Lung (tissue), 12 donors: ENCODE results near the gene SAP30BP. TPM values are rescaled to one million over a fixed set of nuclear protein-coding genes. Genes with fewer than 3 reads are reported as not detected.

ENCODE experiments used
- ATAC-seq: fragments of 200-7000 bp; cut with Tn5 transposase; one replicate; pipeline ENCODE4 v1.9.1; 2020; ENCODE audit warnings: moderate number of reproducible peaks; ENCODE audit not compliant: insufficient read depth, low FRiP score
- DNase-seq, 3 donors: peaks; one replicate each; pipeline ENCODE4 v3.0.0-alpha.2; 2013 to 2017
- H3K27ac ChIP-seq, 2 donors: one replicate each; pipeline ENCODE4 v1.5.1; 2013; ENCODE audit warnings: mild to moderate bottlenecking in 2 of 2, moderate library complexity in 2 of 2, control low read depth in 1 of 2, inconsistent platforms in 1 of 2, low read depth in 1 of 2, low read length in 1 of 2
- H3K27me3 ChIP-seq, 3 donors: one replicate each; pipeline ENCODE4 v1.5.1; 2013; ENCODE audit warnings: low read length in 2 of 3; ENCODE audit not compliant: control insufficient read depth in 3 of 3, insufficient read depth in 3 of 3
- H3K36me3 ChIP-seq, 4 donors: one replicate each; pipeline ENCODE4 v1.5.1; 2013; ENCODE audit warnings: low read length in 4 of 4, mild to moderate bottlenecking in 1 of 4, moderate library complexity in 1 of 4; ENCODE audit not compliant: control insufficient read depth in 4 of 4, insufficient read depth in 4 of 4
- H3K4me1 ChIP-seq, 5 donors: one replicate each; pipeline ENCODE4 v1.5.1; 2013; ENCODE audit warnings: low read length in 5 of 5, mild to moderate bottlenecking in 2 of 5, moderate library complexity in 1 of 5; ENCODE audit not compliant: control insufficient read depth in 5 of 5, insufficient read depth in 5 of 5
- H3K4me3 ChIP-seq: one replicate; pipeline ENCODE4 v1.5.1; 2013; ENCODE audit warnings: mild to moderate bottlenecking, control low read depth, moderate library complexity
- H3K9ac ChIP-seq, 2 donors: one replicate each; pipeline ENCODE4 v1.5.1; 2013; ENCODE audit warnings: low read length in 2 of 2, control low read depth in 1 of 2; ENCODE audit not compliant: insufficient read depth in 1 of 2
- H3K9me3 ChIP-seq, 4 donors: one replicate each; pipeline ENCODE4 v1.5.1; 2013; ENCODE audit warnings: low read length in 3 of 4, mild to moderate bottlenecking in 1 of 4, moderate library complexity in 1 of 4; ENCODE audit not compliant: control insufficient read depth in 4 of 4, insufficient read depth in 3 of 4
- CTCF ChIP-seq: IDR thresholded peaks from 2 replicates; pipeline ENCODE4 v1.5.1; 2012; ENCODE audit warnings: mild to moderate bottlenecking; ENCODE audit errors: control extremely low read depth, extremely low read depth
- WGBS, 2 donors: extraction: QIAGEN DNeasy Blood & Tissue Kit; methylation state at CpG; one replicate each; pipeline ENCODE4 v1.1.7; 2013; 5-methylcytosine and 5-hydroxymethylcytosine counted together
- polyA plus RNA-seq, 2 donors: library from polyadenylated mRNA; stranded (reverse); fragments of 200-250 nt; gene quantifications; one replicate each; pipeline ENCODE4 v1.2.1, GENCODE V29; 2013
- total RNA-seq, 2 donors: library from RNA; depleted of rRNA in 1 of 2; stranded (reverse); fragments of >200 nt in 1 of 2; gene quantifications; one replicate each; pipeline ENCODE4 v1.2.1, GENCODE V29; 2014 to 2021
- donor health status: control.
- donor health status: control.
- donor health status: Bipolar disorder and iron deficiency.
- donor health status: healthy.
- donor health status: DM: yes; HTN: yes; CAD: no.

Gene SAP30BP
- total and polyA plus RNA-seq, 4 donors, result 46.5 to 82.9 (median 77.3) TPM

- Histone ChIP-seq H3K9ac (no peak overlapping the region), H3K27ac (no peak overlapping the region), H3K9me3 (no peaks in the 10 kb centered on the region), H3K4me3 (no peak overlapping the region), H3K36me3 (peaks cover 0 to 9% (median 0%) of the 10 kb centered on the region in 4 donors), H3K4me1 (peaks cover 0 to 5% (median 0%) of the 10 kb centered on the region in 5 donors), H3K27me3 (no peaks in the 10 kb centered on the region)
- no peak for TF ChIP-seq CTCF
- 92 to 95% methylated on average over 26 of the region's 26 CpGs for WGBS, 2 donors
- ATAC-seq, result no peak
- no peak for DNase-seq
Observed at GRCh38 chr17:75731086-75731715, 64.1 kb downstream of the SAP30BP start.

GRCh38 chr17:75731716-75732498, 64.8 kb downstream of the SAP30BP start:
- H3K27me3 ChIP-seq, result no peaks in the 10 kb centered on the region
- no peak overlapping the region for H3K4me3 ChIP-seq
- DNase-seq (no peak), ATAC-seq (no peak)
- H3K9ac ChIP-seq, result no peak overlapping the region
- WGBS, 2 donors, result 94% methylated on average over 31 of the region's 31 CpGs
- no peak for TF ChIP-seq CTCF
- no peak overlapping the region for H3K27ac ChIP-seq
- peaks cover 0 to 5% (median 0%) of the 10 kb centered on the region in 5 donors for H3K4me1 ChIP-seq
- peaks cover 0 to 11% (median 0%) of the 10 kb centered on the region in 4 donors for H3K36me3 ChIP-seq
- no peaks in the 10 kb centered on the region for H3K9me3 ChIP-seq

- 95 to 98% methylated on average over 18 of the region's 18 CpGs for WGBS, 2 donors
- ATAC-seq, result no peak
- DNase-seq, result no peak
Observed at GRCh38 chr17:75733471-75733870, 66.3 kb downstream of the SAP30BP start.

More at GRCh38 chr17:75733471-75733870, 66.3 kb downstream of the SAP30BP start:
- Histone ChIP-seq H3K4me3 (no peak overlapping the region), H3K4me1 (no peaks in the 10 kb centered on the region), H3K9me3 (no peaks in the 10 kb centered on the region), H3K9ac (no peak overlapping the region), H3K27ac (no peak overlapping the region), H3K27me3 (no peaks in the 10 kb centered on the region), H3K36me3 (peaks cover 0 to 13% (median 0%) of the 10 kb centered on the region in 4 donors)
- no peak for TF ChIP-seq CTCF
